GM12875 (cell line): ENCODE measurements around the gene CCSER2.
"Not testable (repeated sequence)": the region's sequence is repeated elsewhere in the genome, so short reads cannot be mapped to it uniquely, and the experiment has no call there.

ENCODE experiments used
- H3K4me3 ChIP-seq: one replicate; pipeline ENCODE4 v1.5.1; 2011; ENCODE audit warnings: low read depth, low read length, control low read depth
- CTCF ChIP-seq: IDR thresholded peaks from 2 replicates; pipeline ENCODE4 v1.5.1; 2011; ENCODE audit warnings: low read depth, mild to moderate bottlenecking, control low read depth, inconsistent platforms, low read length, moderate library complexity, borderline replicate concordance; ENCODE audit not compliant: insufficient read depth

Gene CCSER2

GRCh38 chr10:84314275-84314674 is 14.1 kb upstream of the CCSER2 start:
- no peak for TF ChIP-seq CTCF

GRCh38 chr10:84317174-84317573 is 11.2 kb upstream of the CCSER2 start:
- no peak for TF ChIP-seq CTCF
- H3K4me3 ChIP-seq: no peak overlapping the region

More at GRCh38 chr10:84314275-84314674, 14.1 kb upstream of the CCSER2 start:
- no peak overlapping the region for H3K4me3 ChIP-seq

DNA sequence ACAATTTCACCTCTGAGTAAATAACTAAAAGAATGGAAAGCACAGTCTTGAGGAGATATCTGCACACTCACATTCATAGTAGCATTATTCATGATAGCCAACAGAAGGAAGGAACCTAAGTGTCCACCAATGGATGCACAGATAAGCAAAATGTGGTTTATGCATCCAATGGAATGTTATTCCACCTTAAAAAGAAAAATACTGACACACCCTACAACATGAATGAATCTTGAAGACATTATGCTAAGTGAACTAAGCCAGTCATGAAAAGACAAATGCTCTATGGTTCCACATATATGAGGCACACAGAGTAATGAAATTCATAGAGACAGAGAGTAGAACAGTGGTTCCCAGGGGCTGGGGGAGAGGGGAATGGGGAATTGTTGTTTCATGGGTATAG is 6.5 kb upstream of the CCSER2 start:
- H3K4me3 ChIP-seq: no peak overlapping the region
- no peak for TF ChIP-seq CTCF

DNA sequence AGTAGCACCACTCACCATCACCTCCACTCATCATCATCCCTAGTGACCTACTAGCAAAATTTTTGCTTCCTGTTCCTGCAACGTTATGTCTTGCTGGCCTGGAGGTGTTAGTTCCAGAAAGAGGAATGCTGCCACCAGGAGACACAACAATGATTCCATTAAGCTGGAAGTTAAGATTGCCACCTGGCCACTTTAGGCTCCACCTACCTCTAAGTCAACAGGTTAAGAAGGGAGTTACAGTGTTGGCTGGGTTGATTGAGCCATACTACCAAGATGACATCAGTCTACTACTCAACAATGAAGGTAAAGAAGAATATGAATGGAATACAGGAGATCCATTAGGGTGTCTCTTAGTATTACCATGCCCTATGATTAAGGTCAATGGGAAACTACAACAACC is 4.8 kb upstream of the CCSER2 start:
- H3K4me3 ChIP-seq: not testable (repeated sequence)

DNA sequence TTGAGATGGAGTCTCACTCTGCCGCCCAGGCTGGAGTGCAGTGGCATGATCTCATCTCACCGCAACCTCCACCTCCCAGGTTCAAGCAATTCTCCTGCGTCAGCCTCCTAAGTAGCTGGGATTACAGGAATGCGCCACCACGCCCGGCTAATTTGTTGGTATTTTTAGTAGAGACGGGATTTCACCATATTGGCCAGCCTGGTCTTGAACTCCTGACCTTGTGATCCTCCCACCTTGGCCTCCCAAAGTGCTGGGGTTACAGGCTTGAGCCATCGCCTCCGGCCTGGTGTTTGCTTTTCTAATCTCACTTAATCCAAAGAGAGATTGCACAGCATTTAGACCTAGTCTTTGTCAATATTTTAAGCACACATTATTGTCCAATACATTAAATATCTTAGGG is 1.4 kb upstream of the CCSER2 start:
- H3K4me3 ChIP-seq: not testable (repeated sequence)

DNA sequence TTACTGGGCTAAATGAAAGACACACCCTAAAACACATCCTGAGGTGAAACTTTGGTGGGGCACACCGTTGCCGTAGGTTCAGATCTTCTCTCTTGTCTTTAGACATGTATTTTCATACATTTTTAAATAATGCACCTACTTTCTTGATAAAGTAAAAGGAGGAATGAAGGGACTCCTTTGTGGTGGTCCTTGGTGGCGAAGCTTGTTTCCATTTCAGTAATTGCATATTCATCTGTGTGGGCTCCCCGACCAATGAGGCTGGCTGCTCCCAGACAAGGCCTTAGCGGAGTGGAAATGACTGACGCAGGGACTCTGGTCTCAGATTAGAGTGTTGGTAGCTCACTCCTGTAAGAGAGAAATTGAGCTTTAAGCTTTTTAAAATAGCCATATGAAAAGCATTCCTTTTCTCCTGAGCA is 815 bp downstream of the CCSER2 start:
- no peak for TF ChIP-seq CTCF
- H3K4me3 ChIP-seq: peak overlapping the region; percentile 75

DNA sequence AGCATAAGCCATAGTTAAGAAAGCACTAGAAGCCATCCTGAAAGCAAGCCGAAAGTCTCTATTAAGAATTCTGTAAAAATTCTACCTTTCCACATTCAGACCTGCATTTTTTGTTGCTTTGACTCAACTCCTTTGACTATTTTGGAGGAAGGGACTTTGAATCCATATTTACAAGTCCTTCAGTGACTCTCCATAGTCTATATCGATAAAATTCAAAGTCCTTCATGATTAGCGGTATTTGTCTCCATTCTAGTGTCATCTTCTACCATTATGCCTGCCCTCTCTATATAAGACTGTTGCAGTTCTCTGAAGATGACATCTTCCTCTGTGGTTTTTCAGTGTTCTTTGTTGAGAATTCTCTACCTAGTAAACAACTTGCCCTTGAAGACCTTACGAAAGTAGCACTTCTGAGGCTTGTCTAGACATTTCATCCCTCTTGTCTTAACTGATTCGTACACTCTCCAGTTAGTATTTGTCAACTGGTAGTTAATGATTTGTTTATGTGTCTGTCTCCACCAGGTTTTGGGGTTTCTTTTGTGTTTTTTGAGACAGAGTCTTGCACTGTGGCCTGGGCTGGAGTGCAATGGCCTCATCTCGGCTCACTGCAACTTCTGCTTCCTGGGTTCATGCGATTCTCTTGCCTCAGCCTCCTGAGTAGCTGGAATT is 1.7 kb downstream of the CCSER2 start:
- TF ChIP-seq CTCF: no peak
- H3K4me3 ChIP-seq: no peak overlapping the region

DNA sequence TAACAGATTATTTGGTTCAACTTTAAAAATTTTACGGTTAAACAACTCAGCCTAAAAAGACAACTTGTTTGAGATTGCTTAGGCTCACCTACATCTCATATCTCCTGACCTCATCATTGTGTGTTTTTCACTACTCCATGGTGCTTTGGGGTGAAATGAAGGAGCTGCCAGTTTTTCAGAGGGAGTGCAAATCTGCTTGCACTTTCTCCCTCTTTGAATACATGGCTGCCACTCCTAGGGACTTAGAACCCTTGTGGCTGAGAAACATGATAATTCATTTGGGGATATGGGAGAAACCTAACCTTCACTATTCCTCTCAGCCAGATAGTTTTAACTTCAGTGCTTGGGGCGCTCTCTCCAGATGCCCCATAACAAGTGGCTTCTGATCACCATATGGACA is 2.7 kb downstream of the CCSER2 start:
- no peak for TF ChIP-seq CTCF
- H3K4me3 ChIP-seq: no peak overlapping the region
